Stimulated activated CD4-positive, alpha-beta T cell treated with anti-CD3 and anti-CD28 coated beads, Interleukin-1b, Interleukin-23, amount 100 ng/mL, for 48 hours (primary cell): ENCODE measurements around the gene SEC22B.
"Not testable (repeated sequence)": the region's sequence is repeated elsewhere in the genome, so short reads cannot be mapped to it uniquely, and the experiment has no call there.

Experiments used
- DNase-seq: peaks from one replicate; pipeline ENCODE4 v3.0.0-alpha.2; 2020

SEC22B gene

DNA sequence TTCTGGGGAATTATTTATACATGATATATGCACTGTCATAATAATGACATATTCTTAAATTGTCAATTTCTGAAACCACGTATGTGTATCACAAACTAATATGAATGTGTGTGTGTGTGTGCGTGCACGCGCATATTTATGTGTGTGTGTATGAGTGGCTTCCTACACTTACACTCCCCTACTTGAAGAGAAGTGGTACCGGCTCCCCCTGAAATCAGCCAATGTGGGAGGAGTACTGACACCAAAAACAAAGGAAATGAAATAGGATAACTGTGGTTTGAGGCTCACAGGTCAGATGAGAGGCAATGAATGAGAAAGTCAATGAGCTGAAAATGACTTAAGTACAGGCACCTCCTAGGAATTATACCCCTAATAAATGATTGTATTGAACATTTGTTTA is 64.1 kb downstream of the SEC22B start:
- DNase-seq: not testable (repeated sequence)

DNA sequence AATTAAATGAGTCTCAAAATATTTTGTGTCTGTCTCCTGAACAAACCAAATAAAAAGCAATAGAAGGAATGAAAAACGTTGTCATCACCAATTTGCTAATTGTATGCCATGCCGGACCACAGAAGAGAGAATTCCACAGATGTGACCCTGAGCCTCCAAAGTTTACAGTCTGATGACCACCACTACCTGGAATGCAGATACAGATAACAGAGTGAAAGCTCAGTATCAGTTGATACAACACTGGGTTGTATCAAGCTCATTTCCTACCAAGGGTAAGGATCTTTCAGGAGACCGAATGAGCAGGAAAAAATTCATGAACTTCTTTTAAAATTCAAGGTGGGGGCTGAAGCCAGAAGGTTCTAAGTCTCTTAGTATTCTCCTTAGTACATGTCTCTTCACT is 64.5 kb downstream of the SEC22B start:
- not testable (repeated sequence) for DNase-seq

DNA sequence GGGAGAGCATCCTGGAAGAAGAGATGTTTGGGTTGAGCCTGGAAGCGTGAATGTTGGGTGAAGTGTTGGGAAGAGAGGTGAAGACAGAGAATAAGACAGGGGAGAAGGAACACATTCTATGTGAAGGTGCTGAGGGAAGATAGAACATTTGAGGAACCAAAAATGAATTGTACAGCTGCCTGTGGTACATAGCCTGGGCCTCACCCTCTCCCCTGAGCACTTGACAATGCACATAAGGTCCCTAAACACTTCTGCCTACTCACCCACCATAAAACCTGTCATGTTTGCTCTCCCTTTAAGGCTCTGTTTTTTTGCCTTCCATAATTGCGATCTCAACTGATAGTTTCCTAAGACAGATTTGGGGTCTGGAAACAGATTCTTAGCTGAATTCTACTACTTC is 65.3 kb downstream of the SEC22B start:
- DNase-seq: not testable (repeated sequence)

DNA sequence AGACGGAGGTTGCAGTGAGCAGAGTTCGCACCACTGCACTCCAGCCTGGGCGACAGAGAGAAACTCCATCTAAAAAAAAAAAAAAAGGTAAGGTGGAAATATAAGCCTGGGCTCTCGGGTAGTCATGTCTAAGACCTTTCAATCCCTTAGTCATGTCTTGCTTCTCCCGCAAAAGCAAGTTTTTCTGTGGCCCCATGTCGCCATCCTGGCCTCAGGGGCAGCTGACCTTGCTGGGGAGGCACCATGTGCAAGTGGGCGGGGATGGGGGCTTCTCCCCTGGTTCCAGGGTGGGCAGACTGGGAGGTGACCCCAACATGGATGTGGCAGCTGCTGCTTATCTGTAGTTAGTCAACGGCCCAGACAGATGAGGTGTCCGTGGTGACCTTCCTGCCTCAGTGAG is 66.7 kb downstream of the SEC22B start:
- DNase-seq: not testable (repeated sequence)

DNA sequence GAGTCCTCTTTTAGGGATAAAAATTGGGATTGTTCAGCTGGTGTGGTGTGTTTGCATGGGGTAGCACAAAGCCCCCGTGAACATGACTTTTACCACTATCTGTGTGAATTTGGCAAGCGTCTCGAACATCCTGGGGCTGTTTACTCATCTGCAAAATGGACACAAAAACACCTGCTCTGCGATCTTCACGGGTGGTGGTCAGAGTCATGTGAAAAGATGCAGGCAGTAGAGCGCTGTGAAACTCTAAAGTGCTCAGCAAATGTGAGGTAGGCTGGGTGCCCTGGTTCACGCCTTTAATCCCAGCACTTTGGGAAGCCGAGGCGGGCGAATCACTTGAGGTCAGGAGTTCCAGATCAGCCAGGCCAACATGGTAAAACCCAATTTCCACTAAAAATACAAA is 67.1 kb downstream of the SEC22B start:
- DNase-seq: not testable (repeated sequence)

DNA sequence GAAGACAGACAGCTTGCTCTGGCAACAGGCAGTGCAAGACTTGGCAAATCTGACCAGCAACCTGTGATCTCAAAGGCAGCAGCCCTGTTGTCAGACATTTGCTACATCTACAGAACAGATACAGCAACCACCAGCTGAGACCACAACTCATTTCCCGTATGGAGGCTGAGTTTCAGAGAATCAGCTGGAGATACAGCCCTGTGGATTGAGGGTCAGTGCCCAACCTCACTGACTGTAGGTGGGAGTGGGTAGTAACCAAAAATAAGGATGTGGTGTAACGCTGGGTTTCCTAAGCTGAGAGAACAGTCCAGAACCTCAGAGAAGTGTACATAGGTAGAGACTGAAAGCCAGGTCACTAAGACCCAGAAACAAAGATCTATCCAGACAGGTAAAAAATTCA is 71.0 kb downstream of the SEC22B start:
- DNase-seq: not testable (repeated sequence)

DNA sequence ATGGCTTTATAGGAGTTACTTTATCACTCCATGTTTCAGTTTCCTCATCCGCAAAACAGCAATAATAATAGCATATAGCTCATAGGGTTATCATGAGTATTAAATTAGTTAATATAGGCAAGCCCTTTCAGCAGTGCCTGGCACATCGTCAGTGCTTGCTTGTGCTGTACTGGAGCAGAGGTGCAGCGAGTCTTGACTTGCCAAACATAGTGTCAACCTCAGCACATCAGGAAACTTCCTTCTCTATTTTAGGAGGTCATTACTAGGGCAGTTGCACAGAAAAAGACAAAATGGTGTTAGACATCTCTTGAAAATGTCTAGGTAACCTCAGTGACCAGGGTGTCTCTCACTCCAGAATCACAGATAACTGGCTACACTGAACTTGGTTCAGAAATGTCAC is 72.6 kb downstream of the SEC22B start:
- DNase-seq: not testable (repeated sequence)

DNA sequence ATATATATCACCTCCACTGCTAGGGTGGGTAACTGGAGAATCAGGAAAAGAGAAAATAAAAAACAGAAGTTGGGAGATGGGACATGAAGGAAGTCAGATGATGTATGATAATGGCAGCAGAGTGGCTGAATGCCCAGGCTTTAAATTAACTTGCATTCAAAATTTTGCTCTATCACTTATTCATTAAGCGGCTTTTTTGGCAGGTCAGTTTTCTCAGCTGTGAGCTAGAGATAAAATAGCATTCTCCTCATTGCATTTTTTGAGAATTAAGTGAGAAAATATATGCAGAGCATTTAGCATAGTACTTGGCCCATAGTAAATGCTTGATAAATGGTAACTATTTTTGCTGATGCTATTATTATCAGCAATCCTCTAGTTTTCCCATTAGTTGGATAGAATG is 74.7 kb downstream of the SEC22B start:
- DNase-seq: not testable (repeated sequence)
